Muscle layer of colon (tissue), 2 donors: ENCODE data around the gene SPRED2.

Experiments used
- H3K27ac ChIP-seq: one replicate; pipeline ENCODE4 v1.7.0; 2013; ENCODE audit warnings: low read depth, mild to moderate bottlenecking, low read length, moderate library complexity
- H3K27me3 ChIP-seq, 2 donors: one replicate each; pipeline ENCODE4 v1.7.0; 2013; ENCODE audit warnings: low read length in 2 of 2, mild to moderate bottlenecking in 2 of 2; ENCODE audit not compliant: insufficient read depth in 2 of 2, control insufficient read depth in 1 of 2
- H3K36me3 ChIP-seq: one replicate; pipeline ENCODE4 v1.7.0; 2013; ENCODE audit warnings: mild to moderate bottlenecking, low read length; ENCODE audit not compliant: insufficient read depth
- H3K4me1 ChIP-seq: one replicate; pipeline ENCODE4 v1.7.0; 2013; ENCODE audit warnings: mild to moderate bottlenecking, low read length; ENCODE audit not compliant: insufficient read depth
- H3K4me3 ChIP-seq, 2 donors: one replicate each; pipeline ENCODE4 v1.7.0; 2013; ENCODE audit warnings: low read length in 2 of 2, low read depth in 1 of 2, mild to moderate bottlenecking in 1 of 2, moderate library complexity in 1 of 2
- H3K9ac ChIP-seq: one replicate; pipeline ENCODE4 v1.7.0; 2013; ENCODE audit warnings: low read length
- H3K9me3 ChIP-seq: one replicate; pipeline ENCODE4 v1.7.0; 2013; ENCODE audit warnings: mild to moderate bottlenecking, low read length
- donor health status: abdominal sarcoma.
- donor health status: Adenocarcinoma of cecum.

SPRED2 gene

GRCh38 chr2:65294701-65295100, 137.7 kb downstream of the SPRED2 start:
- Histone ChIP-seq H3K4me1 (peaks cover 10% of the 10 kb centered on the region), H3K36me3 (no peaks in the 10 kb centered on the region), H3K27me3 (no peaks in the 10 kb centered on the region), H3K9ac (no peak overlapping the region), H3K27ac (no peak overlapping the region), H3K9me3 (no peaks in the 10 kb centered on the region), H3K4me3 (no peak overlapping the region)

GRCh38 chr2:65294136-65294535, 138.3 kb downstream of the SPRED2 start:
- H3K36me3 ChIP-seq, result no peaks in the 10 kb centered on the region
- H3K4me3 ChIP-seq, result no peak overlapping the region
- no peaks in the 10 kb centered on the region for H3K9me3 ChIP-seq
- H3K9ac ChIP-seq, result no peak overlapping the region
- H3K27ac ChIP-seq, result no peak overlapping the region
- peaks cover 10% of the 10 kb centered on the region for H3K4me1 ChIP-seq
- H3K27me3 ChIP-seq, result no peaks in the 10 kb centered on the region

- Histone ChIP-seq H3K9ac (no peak overlapping the region), H3K4me1 (peaks cover 10% of the 10 kb centered on the region), H3K27ac (no peak overlapping the region), H3K4me3 (no peak overlapping the region), H3K27me3 (no peaks in the 10 kb centered on the region), H3K9me3 (no peaks in the 10 kb centered on the region), H3K36me3 (no peaks in the 10 kb centered on the region)
Measured at GRCh38 chr2:65293376-65293775, 139.0 kb downstream of the SPRED2 start.

GRCh38 chr2:65292461-65293011, 139.9 kb downstream of the SPRED2 start:
- H3K4me1 ChIP-seq, result peaks cover 10% of the 10 kb centered on the region
- H3K27ac ChIP-seq, result no peak overlapping the region
- H3K9ac ChIP-seq, result no peak overlapping the region
- H3K36me3 ChIP-seq, result no peaks in the 10 kb centered on the region
- no peaks in the 10 kb centered on the region for H3K9me3 ChIP-seq
- no peaks in the 10 kb centered on the region for H3K27me3 ChIP-seq
- no peak overlapping the region for H3K4me3 ChIP-seq

- Histone ChIP-seq H3K27me3 (no peaks in the 10 kb centered on the region), H3K9ac (no peak overlapping the region), H3K36me3 (no peaks in the 10 kb centered on the region), H3K9me3 (no peaks in the 10 kb centered on the region), H3K27ac (no peak overlapping the region), H3K4me1 (peaks cover 10% of the 10 kb centered on the region), H3K4me3 (no peak overlapping the region)
Measured at GRCh38 chr2:65292106-65292400, 140.3 kb downstream of the SPRED2 start.

GRCh38 chr2:65291216-65292105, 140.9 kb downstream of the SPRED2 start:
- H3K9me3 ChIP-seq, result no peaks in the 10 kb centered on the region
- H3K27me3 ChIP-seq, result no peaks in the 10 kb centered on the region
- H3K27ac ChIP-seq, result no peak overlapping the region
- peaks cover 10% of the 10 kb centered on the region for H3K4me1 ChIP-seq
- no peaks in the 10 kb centered on the region for H3K36me3 ChIP-seq
- H3K9ac ChIP-seq, result no peak overlapping the region
- no peak overlapping the region for H3K4me3 ChIP-seq

- Histone ChIP-seq H3K4me1 (peaks cover 10% of the 10 kb centered on the region), H3K36me3 (no peaks in the 10 kb centered on the region), H3K4me3 (no peak overlapping the region), H3K27me3 (no peaks in the 10 kb centered on the region), H3K27ac (no peak overlapping the region), H3K9me3 (no peaks in the 10 kb centered on the region), H3K9ac (no peak overlapping the region)
Measured at GRCh38 chr2:65287364-65287763, 145.0 kb downstream of the SPRED2 start.

GRCh38 chr2:65282477-65283053, 149.8 kb downstream of the SPRED2 start:
- no peaks in the 10 kb centered on the region for H3K36me3 ChIP-seq
- no peak overlapping the region for H3K27ac ChIP-seq
- H3K9me3 ChIP-seq, result no peaks in the 10 kb centered on the region
- H3K27me3 ChIP-seq, result no peaks in the 10 kb centered on the region
- no peak overlapping the region for H3K4me3 ChIP-seq
- H3K9ac ChIP-seq, result no peak overlapping the region
- no peaks in the 10 kb centered on the region for H3K4me1 ChIP-seq

GRCh38 chr2:65281627-65282351, 150.6 kb downstream of the SPRED2 start:
- Histone ChIP-seq H3K9me3 (no peaks in the 10 kb centered on the region), H3K27ac (no peak overlapping the region), H3K4me1 (no peaks in the 10 kb centered on the region), H3K4me3 (no peak overlapping the region), H3K9ac (no peak overlapping the region), H3K27me3 (no peaks in the 10 kb centered on the region), H3K36me3 (no peaks in the 10 kb centered on the region)

GRCh38 chr2:65279756-65280155, 152.6 kb downstream of the SPRED2 start:
- no peaks in the 10 kb centered on the region for H3K4me1 ChIP-seq
- no peaks in the 10 kb centered on the region for H3K9me3 ChIP-seq
- H3K36me3 ChIP-seq, result no peaks in the 10 kb centered on the region
- H3K27me3 ChIP-seq, result no peaks in the 10 kb centered on the region
- no peak overlapping the region for H3K27ac ChIP-seq
- H3K4me3 ChIP-seq, result no peak overlapping the region
- no peak overlapping the region for H3K9ac ChIP-seq

- Histone ChIP-seq H3K4me1 (no peaks in the 10 kb centered on the region), H3K9me3 (no peaks in the 10 kb centered on the region), H3K4me3 (no peak overlapping the region), H3K36me3 (no peaks in the 10 kb centered on the region), H3K9ac (no peak overlapping the region), H3K27ac (no peak overlapping the region), H3K27me3 (no peaks in the 10 kb centered on the region)
Measured at GRCh38 chr2:65278531-65278981, 153.8 kb downstream of the SPRED2 start.
